GM18870 (cell line): Measurements from ENCODE around the gene DPYD.

Experiments used
- ATAC-seq: cut with Tn5 transposase; IDR thresholded peaks from one replicate; pipeline ENCODE4 v1.9.1; 2021; ENCODE audit warnings: moderate library complexity; ENCODE audit not compliant: unreplicated experiment

The DPYD gene

GRCh38 chr1:97920832-97921571, at the start of gene DPYD:
Gene DPYD, minus strand, starts transcription at chr1:97921034. Its CDS starts 112 bp downstream, at chr1:97920922.
- peak; percentile 82 for ATAC-seq

DNA sequence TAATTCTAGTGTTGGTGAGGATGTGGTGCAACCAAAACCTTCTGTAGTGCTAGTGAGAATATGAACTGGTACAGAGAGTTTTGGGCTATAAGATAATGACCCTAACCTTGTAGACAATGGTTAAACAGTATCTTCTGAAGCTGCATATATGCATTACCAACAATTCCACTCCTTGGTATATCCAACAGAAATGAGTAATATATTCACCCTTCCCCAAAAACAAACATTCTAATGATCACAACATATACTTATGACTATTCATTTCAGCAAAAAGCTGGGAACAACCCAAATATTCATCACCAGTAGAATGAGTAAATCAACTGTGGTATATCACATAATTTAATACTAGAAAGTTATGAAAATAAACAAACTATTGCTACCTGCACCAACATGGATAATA, 39.6 kb upstream of the DPYD start:
- ATAC-seq: no peak

DNA sequence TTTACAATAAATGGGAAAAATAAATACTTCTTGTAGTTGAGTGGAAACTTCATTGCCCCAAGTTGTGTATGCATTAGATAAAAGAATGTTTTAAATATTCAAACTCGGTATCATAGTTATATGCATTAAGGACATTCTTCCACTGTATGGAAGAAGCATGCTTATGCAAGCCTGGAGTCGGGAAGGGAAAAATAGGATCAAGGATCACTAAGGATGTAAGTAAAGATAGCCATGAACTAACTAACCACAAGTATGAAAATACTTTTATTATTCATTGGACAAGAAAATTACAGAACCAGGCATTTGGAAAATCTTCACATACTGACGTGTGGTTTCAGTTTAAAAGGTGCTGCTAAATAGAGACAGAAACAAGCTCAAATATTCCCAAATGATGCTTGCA, 26.9 kb upstream of the DPYD start:
- no peak for ATAC-seq

- ATAC-seq: no peak
Observed at GRCh38 chr1:97943354-97943753, 22.5 kb upstream of the DPYD start.

DNA sequence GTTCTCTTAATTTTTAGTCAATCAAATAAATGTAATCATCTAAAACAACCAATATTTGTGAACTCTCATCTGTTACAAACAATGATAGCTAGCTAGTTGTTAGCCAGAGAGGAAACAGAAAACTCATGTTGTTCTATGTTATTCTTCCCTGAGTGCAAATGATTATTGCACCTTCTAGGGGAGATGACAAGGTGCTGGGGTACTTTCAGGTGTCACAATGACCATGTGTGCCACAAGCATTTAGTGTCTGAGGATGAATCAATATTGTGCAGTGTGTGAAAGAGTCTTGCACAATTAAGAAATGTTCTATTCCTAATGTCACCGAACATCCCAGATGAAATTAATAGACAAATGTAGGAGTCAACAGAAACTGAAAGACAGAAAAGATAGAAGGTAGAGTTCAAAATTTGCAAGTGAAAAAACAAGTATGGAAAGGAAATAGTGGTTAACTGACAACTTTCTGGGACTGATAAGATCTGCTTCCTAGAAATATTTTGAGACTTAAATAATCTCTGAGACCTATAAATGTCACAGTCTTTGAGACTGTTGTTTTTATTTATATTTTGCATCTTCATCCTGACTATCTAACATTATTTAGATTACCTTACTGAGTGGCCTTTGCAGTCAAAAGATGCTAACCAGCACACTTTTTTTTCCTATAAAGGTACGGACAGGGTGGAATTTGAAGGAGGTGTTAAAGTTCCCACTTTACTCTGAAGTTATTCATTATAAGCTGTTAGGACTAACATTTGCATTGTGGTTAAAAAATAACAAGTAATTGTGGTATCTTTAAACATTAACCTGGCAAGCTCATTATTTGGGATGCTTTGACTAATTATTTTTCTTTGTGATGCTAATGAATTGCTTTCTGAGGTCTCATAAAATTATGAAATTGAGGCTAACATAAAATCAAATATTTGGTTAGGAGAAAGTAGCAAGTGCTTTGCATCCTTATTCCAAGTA, 21.6 kb upstream of the DPYD start:
- ATAC-seq: no peak

DNA sequence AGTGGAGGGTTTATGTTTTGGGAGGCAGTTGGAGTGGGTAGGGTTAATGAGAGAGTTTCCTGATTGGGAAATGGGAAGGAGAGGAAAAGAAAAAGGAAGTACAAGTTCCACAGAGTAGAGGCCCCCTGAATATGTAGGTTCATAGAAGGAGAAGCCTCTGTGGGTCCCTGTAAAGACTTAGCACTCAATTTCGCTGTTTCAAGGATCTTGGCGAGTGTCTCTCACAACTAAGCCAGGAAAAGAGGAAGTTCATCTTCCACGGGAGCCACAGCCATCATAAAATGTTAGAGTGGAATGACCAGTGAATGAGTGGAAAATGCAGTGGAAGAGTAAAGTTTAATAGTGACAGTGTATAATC, 17.4 kb upstream of the DPYD start:
- no peak for ATAC-seq

- no peak for ATAC-seq
Observed at GRCh38 chr1:97936976-97937375, 16.1 kb upstream of the DPYD start.

- ATAC-seq: no peak
Observed at GRCh38 chr1:97934491-97934890, 13.7 kb upstream of the DPYD start.

- ATAC-seq: no peak
Observed at GRCh38 chr1:97929874-97930851, 9.3 kb upstream of the DPYD start.

DNA sequence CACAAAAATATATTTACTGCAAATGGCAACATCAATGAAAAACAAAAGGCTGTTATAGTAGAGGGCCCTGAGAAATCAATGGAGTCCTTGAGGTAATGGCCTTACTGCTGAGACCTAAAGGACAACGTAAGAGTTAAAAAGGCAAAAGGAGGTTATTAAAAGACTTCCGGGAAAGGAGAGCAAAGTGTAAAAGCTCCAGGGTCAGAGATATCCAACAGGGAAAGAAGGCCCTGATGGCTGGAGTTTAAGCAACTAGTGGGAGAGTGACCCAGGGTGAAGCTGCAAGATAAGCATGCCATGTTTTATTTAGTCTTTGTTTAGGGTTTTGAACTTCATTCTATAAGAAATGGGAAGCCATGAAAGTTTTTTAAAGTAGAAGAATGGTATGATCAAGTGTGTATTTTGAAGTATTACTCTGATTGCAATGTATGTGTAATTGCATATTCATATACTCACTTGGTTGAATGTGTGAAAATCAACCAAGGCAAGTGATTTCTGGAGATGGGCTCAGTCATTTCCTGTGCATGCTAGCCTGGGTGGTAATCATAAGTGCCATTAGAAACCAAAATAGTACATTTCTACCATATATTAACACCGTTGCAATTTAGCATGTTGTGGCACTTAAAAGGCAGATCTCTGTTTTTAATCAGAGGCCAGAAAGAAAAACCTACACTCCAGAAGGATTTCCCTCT, 5.3 kb upstream of the DPYD start:
- ATAC-seq: no peak

GRCh38 chr1:97925151-97925550, 4.3 kb upstream of the DPYD start:
- no peak for ATAC-seq

GRCh38 chr1:97923811-97924210, 3.0 kb upstream of the DPYD start:
- ATAC-seq: no peak

GRCh38 chr1:97920276-97920831, 480 bp downstream of the DPYD start:
- no peak for ATAC-seq

DNA sequence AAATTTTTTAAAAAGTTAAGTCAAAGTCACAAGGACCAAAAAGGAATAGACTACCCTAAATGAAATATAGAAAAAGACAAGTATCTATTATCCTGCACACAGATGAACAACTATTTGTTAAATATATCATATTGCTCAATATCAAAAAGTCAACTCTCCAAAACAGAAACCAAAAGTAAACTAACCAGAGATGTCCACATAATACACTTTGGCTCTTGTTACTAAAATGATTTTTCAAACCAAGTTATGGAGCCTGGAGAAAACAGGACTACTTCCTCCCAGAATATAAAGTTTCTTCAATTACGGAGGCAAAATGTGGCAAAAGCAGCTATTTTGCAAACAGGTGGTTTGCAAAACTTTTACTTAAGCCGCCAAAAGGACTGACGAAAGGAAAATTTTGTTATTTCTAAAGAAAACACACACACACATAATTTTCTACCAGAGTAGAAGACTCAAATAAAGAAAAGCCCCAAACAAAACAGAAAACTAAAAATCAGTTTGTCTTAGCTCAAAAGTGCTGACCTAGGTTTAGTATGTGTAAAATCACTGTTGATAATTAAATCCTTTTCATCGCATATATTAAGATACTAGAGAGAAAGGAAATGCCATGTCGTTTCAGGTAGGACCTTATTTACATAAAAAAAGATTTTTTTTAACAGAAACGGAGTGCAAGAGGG, 1.1 kb downstream of the DPYD start:
- no peak for ATAC-seq

DNA sequence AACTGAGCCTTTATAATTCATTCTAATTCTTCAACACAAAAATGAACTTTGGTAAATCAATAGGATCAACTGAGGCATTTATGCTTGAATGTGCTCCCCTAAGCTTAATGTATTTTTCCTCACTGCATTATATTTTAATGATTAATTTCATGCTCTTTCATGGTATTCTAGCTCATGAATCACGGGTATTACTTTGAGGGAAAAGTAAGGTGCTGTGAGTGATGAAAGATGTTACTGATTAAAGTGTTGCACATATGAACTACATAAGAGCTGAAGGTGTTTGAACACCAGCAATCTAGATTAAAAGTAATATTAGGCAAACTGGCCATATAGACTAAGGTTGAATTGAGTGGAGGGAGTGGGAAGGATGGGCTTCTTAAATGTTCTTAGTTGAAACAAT, 1.9 kb downstream of the DPYD start:
- ATAC-seq: no peak

GRCh38 chr1:97913506-97914139, 7.2 kb downstream of the DPYD start:
- no peak for ATAC-seq

DNA sequence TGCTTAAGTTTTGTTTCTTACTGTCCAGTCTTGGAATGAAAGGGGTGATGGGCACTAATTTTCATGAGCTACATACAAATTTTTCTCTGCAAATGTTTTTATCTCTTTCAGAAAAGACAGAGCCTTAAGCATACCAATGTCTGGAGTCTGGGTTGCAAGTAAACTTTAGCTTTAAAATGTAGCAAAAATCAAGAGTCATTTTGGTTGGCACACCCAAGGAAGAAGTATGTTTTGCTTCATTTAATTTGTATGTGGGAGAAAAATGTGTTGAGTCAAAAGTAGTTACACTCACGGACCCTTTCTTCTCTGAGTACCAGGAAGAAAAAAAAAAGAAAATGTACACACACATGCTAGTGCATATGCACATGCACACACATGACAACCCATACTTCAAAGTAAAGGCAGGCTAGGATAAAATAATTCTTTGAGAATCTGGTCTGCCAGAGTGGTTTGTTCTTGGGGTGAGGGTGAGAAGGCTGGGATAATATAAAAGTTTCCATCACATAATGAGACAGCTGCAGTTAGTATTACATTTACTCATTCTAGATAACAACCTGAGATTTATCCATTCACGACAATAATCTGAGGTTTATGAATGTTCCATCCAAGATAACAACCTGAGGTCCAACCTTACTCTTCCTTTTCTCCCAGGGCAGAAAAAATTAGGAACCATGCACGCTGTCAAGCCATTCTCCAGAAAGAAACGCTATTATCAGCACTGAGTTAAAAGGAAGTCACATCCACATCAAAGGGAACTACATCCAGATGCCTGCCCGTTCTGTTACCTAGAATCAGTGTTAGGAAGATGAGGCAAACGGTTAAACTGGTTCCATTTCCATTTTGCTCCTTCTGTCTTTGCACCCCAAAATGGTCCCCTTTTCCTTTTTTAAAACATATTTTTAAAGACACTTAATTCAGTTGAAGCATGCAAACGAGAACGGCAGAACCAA, 9.3 kb downstream of the DPYD start:
- ATAC-seq: no peak

DNA sequence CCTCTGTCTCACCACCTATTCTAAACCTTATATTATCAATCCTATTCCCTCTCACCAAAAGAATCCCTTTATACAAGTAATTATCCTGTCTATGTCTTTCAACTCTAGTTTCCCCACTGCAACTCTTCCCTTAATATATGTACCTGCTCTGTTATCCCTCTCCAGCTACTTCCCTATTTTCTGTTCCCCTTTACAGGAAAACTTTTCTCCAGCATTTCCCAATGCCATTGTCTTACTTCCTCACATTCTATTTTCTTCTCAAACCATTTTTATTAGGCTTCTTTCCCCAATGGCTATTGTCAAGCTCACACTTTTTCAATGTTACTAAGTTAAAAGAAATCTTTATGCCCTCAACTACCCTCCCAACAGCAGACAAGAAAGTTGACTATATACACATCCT, 11.6 kb downstream of the DPYD start:
- no peak for ATAC-seq
